Panc1 (cell line): ENCODE results near the gene RPL18. TPM values are rescaled to one million over a fixed set of nuclear protein-coding genes. Genes with fewer than 3 reads are reported as not detected.

Experiments used
- ATAC-seq: fragments of 200-7000 bp; cut with Tn5 transposase; 2 replicates; pipeline ENCODE4 v1.9.1; 2020; ENCODE audit warnings: mild to moderate bottlenecking, moderate library complexity
- BruUV-seq: library from RNA; stranded (reverse); fragments of 400-500 nt; replicated peaks from 2 replicates; lab custom pipeline; 2021; lab: Mats Ljungman, UMichigan
- CTCF ChIA-PET: fragments of 300-600 bp; sonication (Branson Sonifier 250); formaldehyde crosslinking; loops from one replicate; lab custom pipeline; 2022; ENCODE audit warnings: antibody characterized with exemption; lab: Charles Lee
- POLR2A ChIA-PET: fragments of 300-600 bp; sonication (Branson Sonifier 250); formaldehyde crosslinking; loops from one replicate; lab custom pipeline; 2022; ENCODE audit warnings: antibody characterized with exemption; lab: Charles Lee
- DNase-seq: peaks from one replicate; pipeline ENCODE4 v3.0.0-alpha.2; 2010; ENCODE audit warnings: low read depth, low spot score
- H3K27ac ChIP-seq: 2 replicates; pipeline ENCODE4 v1.5.1; 2011; ENCODE audit warnings: mild to moderate bottlenecking, low read length, inconsistent platforms
- H3K27me3 ChIP-seq: fragments of 200-500 bp; sonication (Bioruptor generic); 2 replicates; pipeline ENCODE4 v1.6.0; 2014; ENCODE audit warnings: low read length, inconsistent platforms; ENCODE audit not compliant: control insufficient read depth, insufficient read depth
- H3K36me3 ChIP-seq: fragments of 200-500 bp; sonication (Bioruptor generic); 2 replicates; pipeline ENCODE4 v1.5.1; 2014; ENCODE audit warnings: inconsistent platforms, mild to moderate bottlenecking, low read length, moderate library complexity; ENCODE audit not compliant: control insufficient read depth, insufficient read depth
- H3K4me1 ChIP-seq: 2 replicates; pipeline ENCODE4 v1.5.1; 2011; ENCODE audit warnings: inconsistent platforms, mild to moderate bottlenecking, low read length, moderate library complexity; ENCODE audit not compliant: control insufficient read depth, insufficient read depth
- H3K4me3 ChIP-seq, 2 experiments: 2 replicates each; pipeline ENCODE4 v1.5.1; 2011 to 2012; ENCODE audit warnings: low read depth in 2 of 2, low read length in 2 of 2, mild to moderate bottlenecking in 2 of 2, inconsistent platforms in 1 of 2, moderate library complexity in 1 of 2
- H3K9me3 ChIP-seq: fragments of 200-500 bp; sonication (Bioruptor generic); 2 replicates; pipeline ENCODE4 v1.5.1; 2014; ENCODE audit warnings: low read depth, mild to moderate bottlenecking, inconsistent platforms, low read length, moderate library complexity; ENCODE audit not compliant: control insufficient read depth, insufficient read depth
- CTCF ChIP-seq: fragments of 450-650 bp; IDR thresholded peaks from 2 replicates; pipeline ENCODE4 v1.5.1; 2017; ENCODE audit warnings: mild to moderate bottlenecking
- POLR2AphosphoS5 ChIP-seq: IDR thresholded peaks from 2 replicates; pipeline ENCODE4 v1.6.1; 2012; ENCODE audit warnings: mild to moderate bottlenecking, low read depth, low read length, moderate library complexity
- REST ChIP-seq, 2 experiments: IDR thresholded peaks; 2 replicates each; pipeline ENCODE4 v1.6.1; 2011 to 2012; ENCODE audit warnings: low read depth in 2 of 2, control low read depth in 1 of 2, low read length in 1 of 2, mild to moderate bottlenecking in 1 of 2, moderate library complexity in 1 of 2; ENCODE audit not compliant: insufficient read depth in 1 of 2
- SIN3A ChIP-seq: IDR thresholded peaks from 2 replicates; pipeline ENCODE4 v1.6.1; 2012; ENCODE audit warnings: low read depth, mild to moderate bottlenecking, low read length, moderate library complexity, borderline replicate concordance; ENCODE audit not compliant: insufficient read depth
- TCF7L2 ChIP-seq: IDR thresholded peaks from 2 replicates; pipeline ENCODE4 v1.6.1; 2011; ENCODE audit warnings: mild to moderate bottlenecking, low read depth, low read length, inconsistent platforms
- in situ Hi-C: cut with HindIII; loops from 2 replicates; pipeline ENCODE4 v1.10.0; 2016; ENCODE audit warnings: low sequenced_read_pairs, low pct_unique_long_range_greater_than_20kb
- intact Hi-C: fragments of 100-400 bp; cut with micrococcal nuclease; formaldehyde crosslinking; loops from one replicate; pipeline ENCODE4 v1.10.0; 2022; ENCODE audit not compliant: unreplicated experiment
- total RNA-seq: library from RNA; stranded (reverse); gene quantifications from one replicate; pipeline ENCODE4 v1.2.1, GENCODE V29; 2021; ENCODE audit not compliant: unreplicated experiment

The RPL18 gene
- total RNA-seq, 1 experiment from 2014 or later, result 670 TPM

- no peak for TF ChIP-seq SIN3A
Observed at GRCh38 chr19:48616491-48617056, 2.4 kb downstream of the RPL18 start (continued).

- H3K36me3 ChIP-seq, result peaks cover 11% of the 10 kb centered on the region
- no TSS peak for BruUV-seq
- ChIA-PET POLR2A (no interaction called here), CTCF (no interaction called here)
- DNase-seq (no peak), ATAC-seq (no peak)
- intact Hi-C loops (no loop called here), in situ Hi-C loops (no loop called here)
- H3K27ac ChIP-seq, result no peak overlapping the region; the same call in 1 of the 2 replicates
- H3K9me3 ChIP-seq, result no peaks in the 10 kb centered on the region
- H3K4me3 ChIP-seq, result no peak overlapping the region
- no peak for TF ChIP-seq POLR2AphosphoS5
- TF ChIP-seq TCF7L2, result no peak
- no peak for TF ChIP-seq SIN3A
- TF ChIP-seq CTCF, result no peak
- no peak for TF ChIP-seq REST (IDR thresholded peaks at IDR 0.05; ENCODE audit: insufficient read depth in 1 of 2, low read depth in 2 of 2, low read length in 1 of 2)
- no peaks in the 10 kb centered on the region for H3K27me3 ChIP-seq
- H3K4me1 ChIP-seq, result peaks cover 35% of the 10 kb centered on the region
Observed at GRCh38 chr19:48616041-48616436, 2.9 kb downstream of the RPL18 start.

GRCh38 chr19:48615231-48616040 is 3.5 kb downstream of the RPL18 start:
- TF ChIP-seq CTCF (no peak), SIN3A (no peak), REST (IDR thresholded peaks at IDR 0.05; ENCODE audit: insufficient read depth in 1 of 2, low read depth in 2 of 2, low read length in 1 of 2) (no peak), POLR2AphosphoS5 (no peak), TCF7L2 (no peak)
- in situ Hi-C loops (no loop called here), intact Hi-C loops (no loop called here)
- H3K4me1 ChIP-seq, result peaks cover 35% of the 10 kb centered on the region
- no peak overlapping the region for H3K4me3 ChIP-seq
- ChIA-PET CTCF (no interaction called here), POLR2A (interaction anchor here (0.6 kb wide), 1 partner anchor 398 kb away, joined by 3 read pairs; no protein-coding TSS in a partner anchor)
- ATAC-seq, result no peak
- no peaks in the 10 kb centered on the region for H3K9me3 ChIP-seq
- no TSS peak for BruUV-seq
- no peaks in the 10 kb centered on the region for H3K27me3 ChIP-seq
- peaks cover 11% of the 10 kb centered on the region for H3K36me3 ChIP-seq
- no peak for DNase-seq
- no peak overlapping the region; the same call in 1 of the 2 replicates for H3K27ac ChIP-seq
